ENCODE results near the gene SLC35E2B.

Gene SLC35E2B

GRCh38 chr1:1624443-1625403 lies 67.9 kb downstream of the SLC35E2B start:
- no peak for DNase-seq (ENCODE audit: low read depth in 2 of 2)

GRCh38 chr1:1623631-1624442 lies 68.8 kb downstream of the SLC35E2B start:
- no peak for DNase-seq (ENCODE audit: low read depth in 2 of 2)

- DNase-seq (ENCODE audit: low read depth in 2 of 2), result no peak
These were observed 69.4 kb downstream of the SLC35E2B start for GRCh38 chr1:1623181-1623630.

- no peak for DNase-seq (ENCODE audit: low read depth in 2 of 2)
These were observed 69.9 kb downstream of the SLC35E2B start for GRCh38 chr1:1622788-1623094.

- DNase-seq (ENCODE audit: low read depth in 2 of 2), result no peak
These were observed 70.4 kb downstream of the SLC35E2B start for GRCh38 chr1:1622010-1622787.

GRCh38 chr1:1621173-1622009 lies 71.2 kb downstream of the SLC35E2B start:
- DNase-seq (ENCODE audit: low read depth in 2 of 2), result no peak

- no peak for DNase-seq (ENCODE audit: low read depth in 2 of 2)
These were observed 72.0 kb downstream of the SLC35E2B start for GRCh38 chr1:1620433-1621139.

- DNase-seq (ENCODE audit: low read depth in 2 of 2), result no peak
These were observed 72.7 kb downstream of the SLC35E2B start for GRCh38 chr1:1619917-1620361.

- DNase-seq (ENCODE audit: low read depth in 2 of 2), result no peak
These were observed 74.1 kb downstream of the SLC35E2B start for GRCh38 chr1:1618396-1619068.

- DNase-seq (ENCODE audit: low read depth in 2 of 2), result no peak
These were observed 74.7 kb downstream of the SLC35E2B start for GRCh38 chr1:1617925-1618324.

GRCh38 chr1:1617516-1617915 lies 75.1 kb downstream of the SLC35E2B start:
- no peak for DNase-seq (ENCODE audit: low read depth in 2 of 2)

- DNase-seq (ENCODE audit: low read depth in 2 of 2), result no peak
These were observed 75.8 kb downstream of the SLC35E2B start for GRCh38 chr1:1616838-1617237.

GRCh38 chr1:1616045-1616790 lies 76.4 kb downstream of the SLC35E2B start:
- no peak for DNase-seq (ENCODE audit: low read depth in 2 of 2)

GRCh38 chr1:1615256-1616044 lies 77.1 kb downstream of the SLC35E2B start, which contains the start of gene MIB2:
MIB2 (plus strand) TSS chr1:1615500; CDS start chr1:1623453, 7,953 bp downstream.
- peak; percentile 88 to 89 for DNase-seq (ENCODE audit: low read depth in 2 of 2)

GRCh38 chr1:1614954-1615255 lies 77.7 kb downstream of the SLC35E2B start:
- DNase-seq (ENCODE audit: low read depth in 2 of 2), result no peak

GRCh38 chr1:1614204-1614953 lies 78.2 kb downstream of the SLC35E2B start:
- DNase-seq (ENCODE audit: low read depth in 2 of 2), result peak in 1 of 2 experiments; percentile 6

- DNase-seq (ENCODE audit: low read depth in 2 of 2), result no peak
These were observed 79.0 kb downstream of the SLC35E2B start for GRCh38 chr1:1613509-1614082.
